ENCODE results near the gene TUBGCP3.

DNA sequence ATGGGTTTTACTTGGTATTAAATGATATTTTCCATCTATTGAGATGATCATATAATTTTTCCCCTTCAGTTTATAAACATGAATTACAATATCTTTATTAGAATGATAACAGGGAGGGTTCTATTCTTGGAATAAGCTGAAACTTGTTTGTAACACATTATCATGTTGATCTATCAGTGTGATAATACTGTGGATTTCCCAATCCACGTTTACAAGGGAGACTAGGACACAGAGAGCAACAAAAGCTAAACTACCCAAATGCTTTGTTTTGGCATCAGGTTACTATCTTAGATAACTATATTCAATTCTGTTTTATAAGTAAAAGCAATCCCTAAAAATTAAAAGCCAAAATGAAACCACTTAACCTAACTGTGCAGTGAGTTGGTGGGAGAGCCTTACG is 92.5 kb downstream of the TUBGCP3 start:
- TF ChIP-seq, protein P1, sequence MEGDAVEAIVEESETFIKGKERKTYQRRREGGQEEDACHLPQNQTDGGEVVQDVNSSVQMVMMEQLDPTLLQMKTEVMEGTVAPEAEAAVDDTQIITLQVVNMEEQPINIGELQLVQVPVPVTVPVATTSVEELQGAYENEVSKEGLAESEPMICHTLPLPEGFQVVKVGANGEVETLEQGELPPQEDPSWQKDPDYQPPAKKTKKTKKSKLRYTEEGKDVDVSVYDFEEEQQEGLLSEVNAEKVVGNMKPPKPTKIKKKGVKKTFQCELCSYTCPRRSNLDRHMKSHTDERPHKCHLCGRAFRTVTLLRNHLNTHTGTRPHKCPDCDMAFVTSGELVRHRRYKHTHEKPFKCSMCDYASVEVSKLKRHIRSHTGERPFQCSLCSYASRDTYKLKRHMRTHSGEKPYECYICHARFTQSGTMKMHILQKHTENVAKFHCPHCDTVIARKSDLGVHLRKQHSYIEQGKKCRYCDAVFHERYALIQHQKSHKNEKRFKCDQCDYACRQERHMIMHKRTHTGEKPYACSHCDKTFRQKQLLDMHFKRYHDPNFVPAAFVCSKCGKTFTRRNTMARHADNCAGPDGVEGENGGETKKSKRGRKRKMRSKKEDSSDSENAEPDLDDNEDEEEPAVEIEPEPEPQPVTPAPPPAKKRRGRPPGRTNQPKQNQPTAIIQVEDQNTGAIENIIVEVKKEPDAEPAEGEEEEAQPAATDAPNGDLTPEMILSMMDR (IDR thresholded peaks at IDR 0.05; ENCODE audit: low read depth, low read length, poor library complexity, severe bottlenecking), result no peak
- TF ChIP-seq EZH2phosphoT487 (IDR thresholded peaks at IDR 0.05; ENCODE audit: borderline replicate concordance, low read length), result no peak

Data from DOHH2 (cell line).